ENCODE data around the gene UFD1.

- TF ChIP-seq POLR2AphosphoS5 (IDR thresholded peaks at IDR 0.05; ENCODE audit: borderline replicate concordance, low read depth, low read length), result no peak
- TF ChIP-seq EZH2 (IDR thresholded peaks at IDR 0.05), result no peak
- no peak for TF ChIP-seq FOXP2 (optimal IDR thresholded peaks at IDR 0.05; ENCODE audit: control extremely low read depth, extremely low read length, insufficient read depth)
Measured at GRCh38 chr22:19448739-19449421, 30.1 kb downstream of the UFD1 start.
